HG03097 (cell line): ENCODE data around the gene NOX5.

ENCODE experiments used
- ATAC-seq: cut with Tn5 transposase; IDR thresholded peaks from one replicate; pipeline ENCODE4 v1.9.1; 2021; ENCODE audit not compliant: unreplicated experiment, low FRiP score

The NOX5 gene

GRCh38 chr15:69016021-69016595 is 1.6 kb downstream of the NOX5 start:
- ATAC-seq, result no peak

- no peak for ATAC-seq
These were observed 3.5 kb downstream of the NOX5 start for GRCh38 chr15:69017978-69018377.

- ATAC-seq, result no peak
These were observed 4.5 kb downstream of the NOX5 start for GRCh38 chr15:69018951-69019350.

GRCh38 chr15:69021895-69022294 is 7.4 kb downstream of the NOX5 start:
- no peak for ATAC-seq

GRCh38 chr15:69025320-69025719 is 10.8 kb downstream of the NOX5 start:
- no peak for ATAC-seq

- ATAC-seq, result no peak
These were observed 11.9 kb downstream of the NOX5 start for GRCh38 chr15:69026355-69026754.

GRCh38 chr15:69027976-69028518 is 13.6 kb downstream of the NOX5 start:
- ATAC-seq, result no peak

- ATAC-seq, result no peak
These were observed 16.8 kb downstream of the NOX5 start for GRCh38 chr15:69031013-69032001.

- ATAC-seq, result no peak
These were observed 17.5 kb downstream of the NOX5 start for GRCh38 chr15:69032031-69032430.

GRCh38 chr15:69032703-69033373 is 18.3 kb downstream of the NOX5 start:
- no peak for ATAC-seq

GRCh38 chr15:69034352-69034751 is 19.9 kb downstream of the NOX5 start:
- no peak for ATAC-seq

- ATAC-seq, result no peak
These were observed 20.9 kb downstream of the NOX5 start for GRCh38 chr15:69035205-69035917.

- ATAC-seq, result no peak
These were observed 21.4 kb downstream of the NOX5 start for GRCh38 chr15:69035918-69036258.

- ATAC-seq, result no peak
These were observed 22.3 kb downstream of the NOX5 start for GRCh38 chr15:69036826-69037225.

GRCh38 chr15:69037482-69037881 is 23.0 kb downstream of the NOX5 start:
- no peak for ATAC-seq

- no peak for ATAC-seq
These were observed 23.5 kb downstream of the NOX5 start for GRCh38 chr15:69037977-69038376.

GRCh38 chr15:69038508-69038907 is 24.0 kb downstream of the NOX5 start:
- no peak for ATAC-seq

GRCh38 chr15:69039516-69040225 is 25.2 kb downstream of the NOX5 start:
- ATAC-seq, result no peak

GRCh38 chr15:69042531-69042930 is 28.0 kb downstream of the NOX5 start:
- no peak for ATAC-seq

GRCh38 chr15:69045802-69046201 is 31.3 kb downstream of the NOX5 start:
- no peak for ATAC-seq
